Measurements from ENCODE around the gene NRXN3.

Gene NRXN3

DNA sequence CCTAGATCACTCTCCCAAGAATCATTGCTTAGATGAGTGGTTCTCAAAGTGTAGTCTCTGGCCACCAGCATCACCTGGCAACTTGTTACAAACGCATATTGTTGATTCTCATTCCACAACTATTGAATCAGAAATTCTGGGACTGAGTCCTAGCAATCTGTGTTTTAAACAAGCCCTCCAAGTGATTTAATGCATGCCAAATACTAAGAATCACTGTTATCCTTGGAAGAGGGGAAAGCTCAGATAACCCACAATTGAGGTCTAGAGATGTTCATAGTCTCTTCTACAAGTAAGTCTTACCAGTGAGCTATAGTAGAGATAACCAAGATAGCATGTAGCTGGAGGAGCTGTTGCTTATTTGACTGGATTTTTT is 1374.5 kb downstream of the NRXN3 start:
- no peak for TF ChIP-seq CTCF (IDR thresholded peaks at IDR 0.05)

GRCh38 chr14:79548836-79549235 is 1378.7 kb downstream of the NRXN3 start:
- TF ChIP-seq CTCF (IDR thresholded peaks at IDR 0.05) = no peak

GRCh38 chr14:79549515-79549914 is 1379.3 kb downstream of the NRXN3 start:
- TF ChIP-seq CTCF (IDR thresholded peaks at IDR 0.05) = no peak

DNA sequence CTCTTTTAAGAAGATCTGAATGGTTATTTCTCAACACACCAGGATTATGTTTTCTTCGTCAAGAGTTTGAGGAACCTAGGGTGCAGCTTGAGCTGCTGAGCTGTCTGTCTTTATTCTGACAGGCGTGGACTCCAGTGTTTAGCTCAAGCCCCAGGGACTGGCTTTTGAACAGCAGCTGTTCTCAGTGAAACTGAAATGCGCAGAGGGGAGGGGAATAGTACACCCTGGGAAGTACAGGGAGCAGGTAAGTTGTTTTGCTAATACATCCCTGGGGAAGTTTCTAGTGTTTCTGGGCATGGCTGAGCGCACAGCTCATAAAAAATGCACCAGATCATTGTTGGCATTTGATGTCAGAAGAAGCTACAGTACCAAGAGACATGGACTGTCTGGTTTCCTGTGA is 1381.3 kb downstream of the NRXN3 start:
- no peak for TF ChIP-seq CTCF (IDR thresholded peaks at IDR 0.05)

DNA sequence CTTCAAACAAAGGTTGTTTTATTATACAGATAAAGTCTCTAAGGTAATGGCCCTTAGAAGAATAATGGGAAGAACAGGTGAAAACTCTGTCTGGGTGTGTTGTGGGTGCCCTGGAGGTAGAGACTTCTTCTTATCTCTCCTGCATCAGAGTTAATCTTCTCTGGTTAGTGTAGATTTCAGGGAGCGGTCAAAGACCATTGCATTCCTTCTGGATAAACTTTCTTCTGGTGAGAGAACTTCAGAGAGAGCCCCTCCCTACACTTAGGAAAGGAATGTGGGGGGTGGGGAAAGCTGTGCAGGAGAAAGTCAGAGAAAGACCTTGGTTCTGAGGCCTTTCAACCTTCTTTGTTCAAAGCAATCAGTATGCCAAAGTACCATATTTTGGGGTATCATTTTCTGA is 1382.6 kb downstream of the NRXN3 start:
- no peak for TF ChIP-seq CTCF (IDR thresholded peaks at IDR 0.05)

DNA sequence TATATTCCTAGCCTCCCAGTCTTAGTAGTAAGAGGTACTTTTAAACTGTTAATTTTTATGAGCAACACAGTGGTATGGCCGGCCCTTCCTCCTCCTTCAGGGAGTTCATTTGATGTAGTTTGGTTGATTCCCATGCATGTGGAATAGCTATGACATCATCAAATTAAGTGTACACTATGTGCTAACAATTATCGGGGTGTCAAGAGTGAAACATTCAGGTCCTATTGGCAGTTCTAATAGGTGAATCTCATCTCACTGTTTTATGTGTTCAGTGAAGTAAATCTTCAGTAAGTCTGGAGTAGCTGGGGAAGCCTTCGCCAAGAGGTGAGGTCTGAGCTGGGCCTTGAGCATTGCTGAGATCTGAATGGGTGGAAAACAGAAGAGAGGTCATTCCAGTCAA is 1384.6 kb downstream of the NRXN3 start:
- TF ChIP-seq CTCF (IDR thresholded peaks at IDR 0.05) = no peak

DNA sequence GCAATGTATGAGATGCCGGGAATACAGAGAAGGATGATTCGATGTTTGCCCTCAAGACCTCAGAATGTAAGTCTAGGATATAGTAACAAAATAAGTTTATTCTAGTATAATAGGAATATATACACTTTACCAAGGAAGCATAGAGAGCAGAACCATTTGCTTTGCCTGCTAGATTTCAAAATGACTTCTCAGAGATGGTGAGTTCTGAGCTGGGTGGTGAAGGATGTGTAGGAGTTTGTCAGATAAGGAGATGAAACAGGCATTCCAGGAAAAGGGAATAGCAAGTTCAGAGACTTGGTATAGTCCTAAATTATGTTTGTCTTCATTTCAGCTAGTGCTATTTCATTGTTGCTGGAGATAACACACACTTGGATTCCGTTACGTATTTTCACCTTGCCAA is 1385.3 kb downstream of the NRXN3 start:
- no peak for TF ChIP-seq CTCF (IDR thresholded peaks at IDR 0.05)

DNA sequence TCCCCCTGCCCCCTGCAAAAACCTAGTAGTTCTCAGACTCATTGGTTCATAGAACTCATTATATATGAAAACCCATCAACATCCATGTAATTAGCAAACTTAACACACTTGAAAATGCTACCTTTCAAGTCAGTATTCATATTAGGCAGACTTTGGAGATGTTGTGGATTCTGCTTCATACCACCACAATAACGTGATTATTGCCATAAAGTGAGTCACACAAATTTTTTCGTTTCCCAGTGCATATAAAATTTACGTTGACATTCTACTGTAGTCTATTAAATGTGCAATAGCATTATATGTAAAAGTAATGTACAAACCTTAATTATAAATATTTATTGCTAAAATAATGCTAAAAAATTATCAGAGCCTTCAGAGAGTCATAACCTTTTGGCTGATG is 1387.1 kb downstream of the NRXN3 start:
- TF ChIP-seq CTCF (IDR thresholded peaks at IDR 0.05) = no peak

All from LNCAP (cell line).